ENCODE data around the gene EFEMP2.
A peak's percentile ranks its signal among the peaks of the same experiment; 100 is the strongest.
"Not testable (repeated sequence)": the region's sequence is repeated elsewhere in the genome, so short reads cannot be mapped to it uniquely, and the experiment has no call there.

EFEMP2 gene

GRCh38 chr11:65854852-65855837, 17.5 kb downstream of the EFEMP2 start:
- no peak for DNase-seq (ENCODE audit: low read depth)

- DNase-seq (ENCODE audit: low read depth), result no peak
Measured at GRCh38 chr11:65854161-65854592, 18.4 kb downstream of the EFEMP2 start.

- DNase-seq (ENCODE audit: low read depth), result no peak
Measured at GRCh38 chr11:65853246-65853979, 19.2 kb downstream of the EFEMP2 start.

GRCh38 chr11:65852508-65853245, 19.9 kb downstream of the EFEMP2 start:
- no peak for DNase-seq (ENCODE audit: low read depth)

- DNase-seq (ENCODE audit: low read depth), result no peak
Measured at GRCh38 chr11:65851811-65852507, 20.6 kb downstream of the EFEMP2 start.

- DNase-seq (ENCODE audit: low read depth), result no peak
Measured at GRCh38 chr11:65851083-65851579, 21.5 kb downstream of the EFEMP2 start.

GRCh38 chr11:65850217-65851082, 22.1 kb downstream of the EFEMP2 start:
- no peak for DNase-seq (ENCODE audit: low read depth)

GRCh38 chr11:65849771-65850216, 22.8 kb downstream of the EFEMP2 start:
- DNase-seq (ENCODE audit: low read depth), result no peak

- no peak for DNase-seq (ENCODE audit: low read depth)
Measured at GRCh38 chr11:65849366-65849765, 23.2 kb downstream of the EFEMP2 start.

GRCh38 chr11:65848693-65849092, 23.9 kb downstream of the EFEMP2 start:
- DNase-seq (ENCODE audit: low read depth), result not testable (repeated sequence)

- no peak for DNase-seq (ENCODE audit: low read depth)
Measured at GRCh38 chr11:65847746-65848145, 24.9 kb downstream of the EFEMP2 start.

- no peak for DNase-seq (ENCODE audit: low read depth)
Measured at GRCh38 chr11:65844231-65844872, 28.2 kb downstream of the EFEMP2 start.

- DNase-seq (ENCODE audit: low read depth), result no peak
Measured at GRCh38 chr11:65843811-65844210, 28.8 kb downstream of the EFEMP2 start.

GRCh38 chr11:65842144-65842543, 30.5 kb downstream of the EFEMP2 start:
- DNase-seq (ENCODE audit: low read depth), result no peak

- no peak for DNase-seq (ENCODE audit: low read depth)
Measured at GRCh38 chr11:65834202-65834601, 38.4 kb downstream of the EFEMP2 start.

- DNase-seq (ENCODE audit: low read depth), result peak; percentile 90
Measured at GRCh38 chr11:65833297-65834030, 39.1 kb downstream of the EFEMP2 start, which contains the start of gene SNX32. TSS of gene SNX32 (plus strand) at chr11:65833963. CDS start at chr11:65834066, 103 bp downstream.

- not testable (repeated sequence) for DNase-seq (ENCODE audit: low read depth)
Measured at GRCh38 chr11:65832231-65832630, 40.4 kb downstream of the EFEMP2 start.

- DNase-seq (ENCODE audit: low read depth), result no peak
Measured at GRCh38 chr11:65829459-65829858, 43.1 kb downstream of the EFEMP2 start.
